Neural progenitor cell (in vitro differentiated cells): ENCODE measurements around the gene INHBA. TPM values are rescaled to one million over a fixed set of nuclear protein-coding genes. Genes with fewer than 3 reads are reported as not detected.

Experiments used
- DNase-seq: peaks from one replicate; pipeline ENCODE4 v3.0.0-alpha.2; 2016; ENCODE audit warnings: low spot score
- H2AFZ ChIP-seq: fragments of 200-600 bp; sonication (generic); replicated peaks from 2 replicates; pipeline ENCODE4 v1.6.1; 2016; ENCODE audit warnings: antibody characterized with exemption
- H3F3A ChIP-seq: fragments of 200-600 bp; sonication (generic); 2 replicates; pipeline ENCODE4 v1.6.1; 2016; ENCODE audit warnings: antibody characterized with exemption, low read depth
- H3K27ac ChIP-seq: fragments of 200-600 bp; sonication (generic); 2 replicates; pipeline ENCODE4 v1.5.1; 2016; ENCODE audit warnings: mild to moderate bottlenecking
- H3K27me3 ChIP-seq: fragments of 200-600 bp; sonication (generic); 2 replicates; pipeline ENCODE4 v1.6.1; 2016; ENCODE audit warnings: mild to moderate bottlenecking, moderate library complexity
- H3K36me3 ChIP-seq: fragments of 200-600 bp; sonication (generic); 2 replicates; pipeline ENCODE4 v1.5.1; 2016
- H3K4me1 ChIP-seq: fragments of 200-600 bp; sonication (generic); 2 replicates; pipeline ENCODE4 v1.6.1; 2016; ENCODE audit warnings: mixed run types
- H3K4me2 ChIP-seq: fragments of 200-600 bp; sonication (generic); 2 replicates; pipeline ENCODE4 v1.6.1; 2016
- H3K4me3 ChIP-seq: fragments of 200-600 bp; sonication (generic); 2 replicates; pipeline ENCODE4 v1.5.1; 2016
- H3K79me2 ChIP-seq: fragments of 200-600 bp; sonication (generic); 2 replicates; pipeline ENCODE4 v1.6.1; 2016; ENCODE audit warnings: low read depth
- H3K9ac ChIP-seq: fragments of 200-600 bp; sonication (generic); 2 replicates; pipeline ENCODE4 v1.6.1; 2016
- H3K9me3 ChIP-seq: fragments of 200-600 bp; sonication (generic); 2 replicates; pipeline ENCODE4 v1.5.1; 2016; ENCODE audit warnings: low read depth
- H4K20me1 ChIP-seq: fragments of 200-600 bp; sonication (generic); 2 replicates; pipeline ENCODE4 v1.6.1; 2016; ENCODE audit warnings: low read depth
- H3K27ac Mint-ChIP-seq: 3 replicates; pipeline ENCODE4 v1.8.0; 2021; ENCODE audit warnings: mixed read lengths
- H3K27me3 Mint-ChIP-seq: 2 replicates; pipeline ENCODE4 v1.8.0; 2022; ENCODE audit warnings: low read depth, mild to moderate bottlenecking, inconsistent platforms, moderate library complexity, mixed read lengths; ENCODE audit not compliant: insufficient read depth
- H3K36me3 Mint-ChIP-seq: 3 replicates; pipeline ENCODE4 v1.8.0; 2021; ENCODE audit warnings: mixed read lengths
- H3K4me1 Mint-ChIP-seq: 3 replicates; pipeline ENCODE4 v1.8.0; 2021; ENCODE audit warnings: mixed read lengths
- H3K4me3 Mint-ChIP-seq: 3 replicates; pipeline ENCODE4 v1.8.0; 2021; ENCODE audit warnings: mild to moderate bottlenecking, moderate library complexity, mixed read lengths
- H3K9me3 Mint-ChIP-seq: 3 replicates; pipeline ENCODE4 v1.8.0; 2020; ENCODE audit warnings: mixed read lengths
- CTCF ChIP-seq: fragments of 200-600 bp; sonication (generic); IDR thresholded peaks from 2 replicates; pipeline ENCODE4 v1.5.1; 2017; ENCODE audit warnings: antibody characterized with exemption, mild to moderate bottlenecking
- EZH2 ChIP-seq: fragments of 200-600 bp; sonication (generic); IDR thresholded peaks from 2 replicates; pipeline ENCODE4 v1.6.1; 2017; ENCODE audit warnings: antibody characterized with exemption, mild to moderate bottlenecking, moderate library complexity
- EZH2phosphoT487 ChIP-seq: fragments of 200-600 bp; sonication (generic); IDR thresholded peaks from 2 replicates; pipeline ENCODE4 v1.6.1; 2017; ENCODE audit warnings: antibody characterized with exemption
- total RNA-seq: library from RNA; depleted of rRNA; stranded (reverse); fragments of >200 nt; gene quantifications from 2 replicates; pipeline ENCODE4 v1.2.3, GENCODE V29; 2015; ENCODE audit warnings: low replicate concordance

Gene INHBA
- total RNA-seq = 0.09 TPM in 1 of 2 replicates, not detected in the other

DNA sequence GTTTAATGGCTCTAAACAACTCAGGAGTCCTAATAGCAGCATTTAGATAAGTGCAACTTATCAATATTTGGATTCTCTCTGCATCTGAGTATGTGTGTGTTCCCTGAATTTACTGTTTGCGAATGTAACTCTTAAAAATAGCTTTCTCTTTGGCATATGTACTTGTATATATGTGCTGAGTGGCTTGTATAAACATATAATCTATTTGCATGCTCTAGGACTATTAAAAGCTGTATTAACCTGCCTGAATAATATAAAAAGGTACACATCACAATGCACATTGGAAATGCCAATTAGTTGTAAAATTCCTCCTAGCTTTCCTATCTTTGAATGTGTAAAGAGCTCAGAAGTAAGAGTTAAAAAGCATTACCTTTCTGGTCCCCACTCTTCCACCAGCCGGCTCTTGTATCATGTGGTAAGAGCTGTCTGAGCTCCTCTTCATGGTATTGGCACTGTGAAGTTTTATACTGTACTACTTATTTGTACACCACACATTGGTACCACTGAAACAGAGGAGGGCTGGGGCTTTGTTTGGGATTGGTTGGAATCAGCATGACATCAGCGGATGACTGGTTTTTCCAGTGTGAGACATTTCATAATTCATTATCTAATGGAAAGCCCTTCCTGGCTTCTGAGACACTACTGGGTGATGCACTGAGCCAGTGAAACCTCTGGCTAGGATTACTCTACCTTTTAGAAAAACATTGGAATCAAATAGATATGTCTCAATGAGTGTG, at the start of gene INHBA:
Gene INHBA (minus strand): TSS at position 456 of the 737 bp plus-strand sequence. CDS start 2,716 bp downstream, outside the sequence.
- Mint-ChIP-seq H3K36me3 (no peaks in the 10 kb centered on the region), H3K9me3 (no peaks in the 10 kb centered on the region), H3K27me3 (peaks cover 18% of the 10 kb centered on the region), H3K4me1 (peaks cover 45% of the 10 kb centered on the region), H3K27ac (no peak within 1 kb of the TSS), H3K4me3 (no peak within 1 kb of the TSS)
- H3K27me3 ChIP-seq = peaks cover 79% of the 10 kb centered on the region
- H2AFZ ChIP-seq = no peak within 1 kb of the TSS
- peaks cover 23% of the 10 kb centered on the region for H3K4me1 ChIP-seq
- TF ChIP-seq EZH2 (no peak), EZH2phosphoT487 (no peak), CTCF (no peak)
- H3K9me3 ChIP-seq = no peaks in the 10 kb centered on the region
- no peaks in the 10 kb centered on the region for H3F3A ChIP-seq
- DNase-seq = no peak
- no peak within 1 kb of the TSS for H3K9ac ChIP-seq
- H3K36me3 ChIP-seq = no peaks in the 10 kb centered on the region
- no peak within 1 kb of the TSS for H3K4me2 ChIP-seq
- H3K27ac ChIP-seq = no peak within 1 kb of the TSS
- no peak within 1 kb of the TSS for H3K4me3 ChIP-seq
- no peaks in the 10 kb centered on the region for H4K20me1 ChIP-seq
- no peaks in the 10 kb centered on the region for H3K79me2 ChIP-seq

DNA sequence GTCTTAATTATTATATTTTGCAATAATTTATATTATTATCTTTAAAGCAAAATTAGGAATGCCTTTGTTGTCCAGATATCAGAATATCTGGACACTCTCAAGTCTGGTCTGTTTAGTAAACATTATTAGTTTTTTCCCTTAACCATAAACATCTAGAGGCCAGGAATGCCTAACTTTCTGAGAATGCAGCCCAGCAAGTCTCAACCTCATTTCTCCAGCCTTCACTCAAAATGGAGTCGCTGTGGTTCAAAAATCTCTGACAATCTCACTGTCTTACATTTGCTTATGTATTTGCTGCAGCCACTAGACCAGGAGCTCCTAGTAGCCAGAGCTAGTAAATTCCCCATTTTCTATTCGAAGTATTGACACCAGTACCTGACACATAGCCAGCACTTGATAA, 49.7 kb upstream of the INHBA start:
- no peaks in the 10 kb centered on the region for H3K4me1 Mint-ChIP-seq

GRCh38 chr7:41750661-41751540, 48.0 kb upstream of the INHBA start:
- H3K4me1 ChIP-seq = no peaks in the 10 kb centered on the region
- Mint-ChIP-seq H3K27me3 (no peaks in the 10 kb centered on the region), H3K9me3 (peaks cover 26% of the 10 kb centered on the region), H3K4me1 (no peaks in the 10 kb centered on the region), H3K36me3 (no peaks in the 10 kb centered on the region), H3K4me3 (no peak overlapping the region), H3K27ac (no peak overlapping the region)
- H3K79me2 ChIP-seq = no peaks in the 10 kb centered on the region
- H3K9ac ChIP-seq = no peak overlapping the region
- H3K27me3 ChIP-seq = no peaks in the 10 kb centered on the region
- no peak overlapping the region for H2AFZ ChIP-seq
- H3K4me2 ChIP-seq = no peak overlapping the region
- no peaks in the 10 kb centered on the region for H3F3A ChIP-seq
- H3K36me3 ChIP-seq = no peaks in the 10 kb centered on the region
- TF ChIP-seq EZH2phosphoT487 (no peak), EZH2 (no peak), CTCF (no peak)
- H3K9me3 ChIP-seq = peaks cover 21% of the 10 kb centered on the region
- H3K27ac ChIP-seq = no peak overlapping the region
- H3K4me3 ChIP-seq = no peak overlapping the region
- H4K20me1 ChIP-seq = no peaks in the 10 kb centered on the region
- no peak for DNase-seq

More for the DNA sequence above, 49.7 kb upstream of the INHBA start:
- H3K4me3 Mint-ChIP-seq = no peak overlapping the region
- H3F3A ChIP-seq = peaks cover 6% of the 10 kb centered on the region
- peaks cover 3% of the 10 kb centered on the region for H3K27me3 Mint-ChIP-seq
- no peak overlapping the region for H3K9ac ChIP-seq
- no peaks in the 10 kb centered on the region for H4K20me1 ChIP-seq
- H3K9me3 Mint-ChIP-seq = peaks cover 37% of the 10 kb centered on the region
- no peak overlapping the region for H3K27ac ChIP-seq
- H3K79me2 ChIP-seq = no peaks in the 10 kb centered on the region
- H2AFZ ChIP-seq = no peak overlapping the region
- H3K4me3 ChIP-seq = no peak overlapping the region
- no peak overlapping the region for H3K27ac Mint-ChIP-seq
- no peaks in the 10 kb centered on the region for H3K36me3 Mint-ChIP-seq
- H3K4me1 ChIP-seq = no peaks in the 10 kb centered on the region
- no peaks in the 10 kb centered on the region for H3K27me3 ChIP-seq
- no peaks in the 10 kb centered on the region for H3K36me3 ChIP-seq
- H3K4me2 ChIP-seq = no peak overlapping the region
- no peak for DNase-seq
- no peak for TF ChIP-seq CTCF
- H3K9me3 ChIP-seq = peaks cover 38% of the 10 kb centered on the region
